ENCODE data around the gene SPART. TPM values are rescaled to one million over a fixed set of nuclear protein-coding genes. Genes with fewer than 3 reads are reported as not detected.
A peak's percentile ranks its signal among the peaks of the same experiment; 100 is the strongest.
"Not testable (repeated sequence)": the region's sequence is repeated elsewhere in the genome, so short reads cannot be mapped to it uniquely, and the experiment has no call there.

SPART gene
- total RNA-seq, 1 donor from 2014 or later: 32.7 TPM

- intact Hi-C loops (cut with micrococcal nuclease): no loop called here
- no peak overlapping the region for H3K4me3 ChIP-seq
- no peaks in the 10 kb centered on the region for H3K27me3 ChIP-seq (ENCODE audit: low read depth)
- no peak overlapping the region for H3K27ac ChIP-seq (replicated peaks)
- peaks cover 62% of the 10 kb centered on the region for H3K36me3 ChIP-seq
- TF ChIP-seq, protein P1, sequence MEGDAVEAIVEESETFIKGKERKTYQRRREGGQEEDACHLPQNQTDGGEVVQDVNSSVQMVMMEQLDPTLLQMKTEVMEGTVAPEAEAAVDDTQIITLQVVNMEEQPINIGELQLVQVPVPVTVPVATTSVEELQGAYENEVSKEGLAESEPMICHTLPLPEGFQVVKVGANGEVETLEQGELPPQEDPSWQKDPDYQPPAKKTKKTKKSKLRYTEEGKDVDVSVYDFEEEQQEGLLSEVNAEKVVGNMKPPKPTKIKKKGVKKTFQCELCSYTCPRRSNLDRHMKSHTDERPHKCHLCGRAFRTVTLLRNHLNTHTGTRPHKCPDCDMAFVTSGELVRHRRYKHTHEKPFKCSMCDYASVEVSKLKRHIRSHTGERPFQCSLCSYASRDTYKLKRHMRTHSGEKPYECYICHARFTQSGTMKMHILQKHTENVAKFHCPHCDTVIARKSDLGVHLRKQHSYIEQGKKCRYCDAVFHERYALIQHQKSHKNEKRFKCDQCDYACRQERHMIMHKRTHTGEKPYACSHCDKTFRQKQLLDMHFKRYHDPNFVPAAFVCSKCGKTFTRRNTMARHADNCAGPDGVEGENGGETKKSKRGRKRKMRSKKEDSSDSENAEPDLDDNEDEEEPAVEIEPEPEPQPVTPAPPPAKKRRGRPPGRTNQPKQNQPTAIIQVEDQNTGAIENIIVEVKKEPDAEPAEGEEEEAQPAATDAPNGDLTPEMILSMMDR (IDR thresholded peaks at IDR 0.05; ENCODE audit: borderline replicate concordance): no peak
- DNase-seq: no peak
- H3K4me1 ChIP-seq: no peaks in the 10 kb centered on the region
- H3K9me3 ChIP-seq (replicated peaks): no peaks in the 10 kb centered on the region
Observed at GRCh38 chr13:36313047-36313969, 32.9 kb downstream of the SPART start.

- no peak for DNase-seq
- intact Hi-C loops (cut with micrococcal nuclease): no loop called here
- peaks cover 60% of the 10 kb centered on the region for H3K36me3 ChIP-seq
Observed at GRCh38 chr13:36310417-36311108, 35.6 kb downstream of the SPART start.

GRCh38 chr13:36302289-36302688, 43.9 kb downstream of the SPART start:
- Histone ChIP-seq H3K9me3 (replicated peaks) (no peaks in the 10 kb centered on the region), H3K4me1 (peaks cover 12% of the 10 kb centered on the region), H3K27me3 (ENCODE audit: low read depth) (no peaks in the 10 kb centered on the region), H3K4me3 (no peak overlapping the region), H3K36me3 (peaks cover 23% of the 10 kb centered on the region), H3K27ac (replicated peaks) (no peak overlapping the region)
- no peak for DNase-seq
- TF ChIP-seq, protein P1 (IDR thresholded peaks at IDR 0.05; ENCODE audit: borderline replicate concordance): no peak
- intact Hi-C loops (cut with micrococcal nuclease): no loop called here

More at GRCh38 chr13:36310417-36311108, 35.6 kb downstream of the SPART start:
- Histone ChIP-seq H3K4me3 (no peak overlapping the region), H3K9me3 (replicated peaks) (no peaks in the 10 kb centered on the region), H3K27me3 (ENCODE audit: low read depth) (no peaks in the 10 kb centered on the region), H3K27ac (replicated peaks) (no peak overlapping the region), H3K4me1 (no peaks in the 10 kb centered on the region)
- TF ChIP-seq, protein P1 (IDR thresholded peaks at IDR 0.05; ENCODE audit: borderline replicate concordance): no peak

DNA sequence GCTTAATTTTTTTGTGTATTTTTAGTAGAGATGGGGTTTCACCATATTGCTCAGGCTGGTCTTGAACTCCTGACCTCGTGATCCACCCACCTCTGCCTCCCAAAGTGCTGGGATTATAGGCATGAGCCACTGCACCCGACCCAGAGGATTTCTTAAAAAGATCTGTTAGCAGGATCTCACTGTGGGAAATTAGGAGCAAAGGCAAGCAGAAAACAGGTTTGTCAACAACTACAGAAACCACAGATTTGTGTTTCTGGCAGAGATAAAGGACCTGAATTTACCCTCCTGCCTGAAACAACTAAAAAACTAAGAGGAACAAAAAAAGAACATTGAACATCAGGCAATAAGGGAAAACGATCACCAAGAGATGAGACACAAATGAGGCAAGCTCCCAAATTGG, 46.7 kb downstream of the SPART start:
- peaks cover 17% of the 10 kb centered on the region for H3K4me1 ChIP-seq
- H3K9me3 ChIP-seq (replicated peaks); H3K27me3 ChIP-seq (ENCODE audit: low read depth); H3K27ac ChIP-seq (replicated peaks); DNase-seq; H3K4me3 ChIP-seq; intact Hi-C loops (cut with micrococcal nuclease): not testable (repeated sequence)
- H3K36me3 ChIP-seq: peaks cover 15% of the 10 kb centered on the region

DNA sequence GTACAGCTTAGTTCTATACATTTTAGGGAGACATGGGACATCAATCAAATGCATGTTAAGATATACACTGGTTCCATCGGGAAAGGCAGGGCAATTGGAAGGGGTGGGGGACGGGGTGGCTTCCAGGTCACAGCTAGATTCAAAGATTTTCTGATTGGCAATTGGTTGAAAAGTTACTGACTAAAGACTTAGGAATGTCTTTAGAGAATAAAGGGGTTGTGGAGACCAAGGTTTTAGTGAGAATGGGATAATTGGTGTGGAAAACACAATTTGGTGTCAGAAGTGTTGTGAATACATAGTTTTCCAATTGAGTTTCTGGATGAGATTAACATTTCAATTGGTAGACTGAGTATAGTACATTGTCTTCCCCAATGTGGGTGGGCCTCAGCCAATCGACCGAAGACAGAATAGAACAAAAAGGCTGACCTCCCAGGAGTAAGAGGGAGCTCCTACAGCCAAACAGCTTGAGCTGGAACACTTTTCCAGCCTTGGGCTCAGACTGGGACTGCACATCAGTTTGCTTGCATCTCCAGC, 47.6 kb downstream of the SPART start:
- H3K9me3 ChIP-seq (replicated peaks): no peaks in the 10 kb centered on the region
- peak overlapping the region; percentile 73 for H3K4me3 ChIP-seq
- no peaks in the 10 kb centered on the region for H3K27me3 ChIP-seq (ENCODE audit: low read depth)
- TF ChIP-seq, protein P1 (IDR thresholded peaks at IDR 0.05; ENCODE audit: borderline replicate concordance): no peak
- intact Hi-C loops (cut with micrococcal nuclease): no loop called here
- peaks cover 7% of the 10 kb centered on the region for H3K36me3 ChIP-seq
- H3K4me1 ChIP-seq: peaks cover 17% of the 10 kb centered on the region
- DNase-seq: no peak
- no peak overlapping the region for H3K27ac ChIP-seq (replicated peaks)
